Measurements from ENCODE around the gene MUSK. TPM values are rescaled to one million over a fixed set of nuclear protein-coding genes. Genes with fewer than 3 reads are reported as not detected.
A peak's percentile ranks its signal among the peaks of the same experiment; 100 is the strongest.

Gene MUSK
- total and polyA plus RNA-seq, 2 of the 8 experiments (the other 6 are each of a cell fraction or from before 2014, with no cell fraction given) = not detected

- Histone ChIP-seq H4K8ac (ENCODE audit: extremely low read depth, insufficient read depth, low read length) (no peak overlapping the region), H3K9ac (replicated peaks in 1 of 4; ENCODE audit: extremely low read depth in 1 of 4, low read depth in 3 of 4, low read length in 3 of 4) (no peak overlapping the region), H3K79me1 (ENCODE audit: low read depth, low read length) (no peaks in the 10 kb centered on the region), H2AFZ (ENCODE audit: low read length) (no peak overlapping the region), H3K9me3 (ENCODE audit: insufficient read depth in 2 of 2, low read depth in 1 of 2, low read length in 1 of 2) (peaks cover 0 to 8% of the 10 kb centered on the region in 2 experiments; a peak in 1 of 4 replicates), H2BK120ac (replicated peaks; ENCODE audit: low read depth, low read length) (no peak overlapping the region), H4K5ac (ENCODE audit: insufficient read length, low read depth, low read length) (no peak overlapping the region), H4K20me1 (replicated peaks in 1 of 2; ENCODE audit: control insufficient read depth in 1 of 2, insufficient read depth in 2 of 2, low read length in 2 of 2) (no peaks in the 10 kb centered on the region), H3K36me3 (ENCODE audit: control insufficient read depth in 2 of 4, insufficient read depth in 4 of 4, low read length in 3 of 4) (no peaks in the 10 kb centered on the region), H2BK15ac (ENCODE audit: low read length) (no peak overlapping the region), H3K14ac (ENCODE audit: insufficient read length) (no peak overlapping the region), H3K79me2 (ENCODE audit: control insufficient read depth in 1 of 2, insufficient read depth in 2 of 2, low read length in 2 of 2) (no peaks in the 10 kb centered on the region), H4K91ac (replicated peaks; ENCODE audit: insufficient read length, low read length) (no peak overlapping the region), H3K4ac (replicated peaks; ENCODE audit: insufficient read length, low read depth, low read length) (no peak overlapping the region), H3K4me1 (replicated peaks in 1 of 4; ENCODE audit: control insufficient read depth in 3 of 4, insufficient read depth in 4 of 4, low read length in 3 of 4) (peaks cover 0 to 5% (median 0%) of the 10 kb centered on the region in 4 experiments; a peak in 1 of 7 replicates), H3K4me2 (ENCODE audit: insufficient read depth in 1 of 2, low read depth in 2 of 2, low read length in 2 of 2) (no peak overlapping the region), H2BK12ac (ENCODE audit: low read depth, low read length) (no peak overlapping the region), H3K23me2 (ENCODE audit: low read depth, low read length) (no peaks in the 10 kb centered on the region), H2BK5ac (ENCODE audit: low read depth, low read length) (no peak overlapping the region), H3K56ac (replicated peaks; ENCODE audit: insufficient read length, low read depth, low read length) (no peak overlapping the region), H3K27me3 (replicated peaks in 1 of 4; ENCODE audit: control insufficient read depth in 3 of 4, extremely low read depth in 1 of 4, insufficient read depth in 3 of 4, low read length in 3 of 4) (no peaks in the 10 kb centered on the region), H3K23ac (ENCODE audit: insufficient read length) (no peak overlapping the region), H2AK5ac (ENCODE audit: low read depth, low read length) (no peak overlapping the region), H3K4me3 (ENCODE audit: extremely low read depth in 1 of 4, insufficient read depth in 2 of 4, low read depth in 3 of 4, low read length in 4 of 4) (no peak overlapping the region), H2BK20ac (ENCODE audit: low read length) (no peak overlapping the region), H3K18ac (ENCODE audit: extremely low read depth, low read length) (no peak overlapping the region), H3K27ac (ENCODE audit: low read depth, low read length) (no peak overlapping the region)
- ChIA-PET POLR2A (ENCODE audit: partially characterized antibody) (no interaction called here), CTCF (ENCODE audit: partially characterized antibody) (interaction anchor here (0.6 kb wide), 1 partner anchor 1781 kb away, joined by 3 read pairs; no protein-coding TSS in a partner anchor)
- TF ChIP-seq SP1 (IDR thresholded peaks at IDR 0.05; ENCODE audit: low read depth, low read length) = no peak
- TF ChIP-seq, protein P1, sequence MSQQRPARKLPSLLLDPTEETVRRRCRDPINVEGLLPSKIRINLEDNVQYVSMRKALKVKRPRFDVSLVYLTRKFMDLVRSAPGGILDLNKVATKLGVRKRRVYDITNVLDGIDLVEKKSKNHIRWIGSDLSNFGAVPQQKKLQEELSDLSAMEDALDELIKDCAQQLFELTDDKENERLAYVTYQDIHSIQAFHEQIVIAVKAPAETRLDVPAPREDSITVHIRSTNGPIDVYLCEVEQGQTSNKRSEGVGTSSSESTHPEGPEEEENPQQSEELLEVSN (IDR thresholded peaks at IDR 0.05) = peak; percentile 18; the same call in 1 of the 2 replicates
- 84% methylated on average over 3 of the region's 3 CpGs; no CpG with 5 or more reads in 1 of the 2 experiments for WGBS, 2 experiments (ENCODE audit: extremely low coverage in 1 of 2, insufficient coverage in 1 of 2, insufficient read length in 1 of 2, insufficient replicate concordance in 2 of 2, low coverage in 1 of 2, low lambda C conversion rate in 2 of 2, missing lambda C conversion rate in 1 of 2)
- FAIRE-seq (no peak), DNase-seq (ENCODE audit: low read depth in 1 of 2, low spot score in 2 of 2) (no peak)
These were observed 159.7 kb downstream of the MUSK start for GRCh38 chr9:110828264-110828663.
